ENCODE results near the gene SCYGR7.
A peak's percentile ranks its signal among the peaks of the same experiment; 100 is the strongest.
"Not testable (repeated sequence)": the region's sequence is repeated elsewhere in the genome, so short reads cannot be mapped to it uniquely, and the experiment has no call there.

SCYGR7 gene, protein sequence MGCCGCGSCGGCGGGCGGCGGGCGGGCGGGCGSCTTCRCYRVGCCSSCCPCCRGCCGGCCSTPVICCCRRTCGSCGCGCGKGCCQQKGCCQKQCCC

DNA sequence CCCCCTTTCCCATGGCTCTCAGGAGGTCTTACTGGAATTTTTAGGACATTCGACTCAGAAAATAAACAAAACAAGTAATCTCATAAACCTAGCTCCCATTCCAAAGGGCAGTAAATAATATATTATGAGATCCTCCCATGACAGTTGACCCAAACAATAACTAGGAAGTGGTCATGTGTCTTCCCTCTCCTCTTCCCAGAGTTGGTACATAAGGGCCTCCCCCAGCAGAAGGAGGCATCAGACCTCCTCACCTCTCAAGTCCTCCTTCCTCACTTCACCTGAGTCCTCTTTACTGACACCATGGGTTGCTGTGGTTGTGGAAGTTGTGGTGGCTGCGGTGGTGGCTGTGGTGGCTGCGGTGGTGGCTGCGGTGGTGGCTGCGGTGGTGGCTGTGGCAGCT is at the start of gene SCYGR7:
TSS of gene SCYGR7 (plus strand) at position 301 of the 400 bp plus-strand sequence. CDS start at position 301, 0 bp downstream.
- no peak within 1 kb of the TSS for H3K27ac ChIP-seq
- no peak for DNase-seq (ENCODE audit: low read depth, low spot score)

- no peak for DNase-seq (ENCODE audit: low read depth, low spot score)
- no peak overlapping the region for H3K27ac ChIP-seq
These were observed 43.9 kb upstream of the SCYGR7 start for GRCh38 chr2:227684258-227684657.

- no peak for DNase-seq (ENCODE audit: low read depth, low spot score)
- H3K27ac ChIP-seq, result no peak overlapping the region
These were observed 40.9 kb upstream of the SCYGR7 start for GRCh38 chr2:227687189-227687588.

- no peak overlapping the region for H3K27ac ChIP-seq
- DNase-seq (ENCODE audit: low read depth, low spot score), result no peak
These were observed 31.0 kb upstream of the SCYGR7 start for GRCh38 chr2:227696990-227697679.

DNA sequence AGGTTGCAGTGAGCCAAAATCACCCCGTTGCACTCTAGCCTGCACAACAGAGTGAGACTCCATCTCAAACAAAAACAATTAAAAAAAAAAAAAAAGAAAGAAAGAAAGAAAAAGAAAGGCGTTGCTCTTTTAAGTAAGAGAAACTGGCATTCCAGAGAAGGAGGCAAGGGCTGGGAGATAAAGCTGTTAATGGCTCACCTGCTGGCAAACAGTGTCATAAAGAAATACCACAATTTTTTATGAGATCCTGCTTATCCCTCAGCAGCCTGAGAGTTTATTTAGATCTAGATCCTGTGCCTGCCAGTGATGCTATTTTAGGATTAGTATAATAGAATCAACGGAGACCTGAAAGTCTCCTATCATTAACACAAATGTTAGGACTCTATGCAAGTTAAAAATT is 26.6 kb upstream of the SCYGR7 start:
- no peak for DNase-seq (ENCODE audit: low read depth, low spot score)
- no peak overlapping the region for H3K27ac ChIP-seq

DNA sequence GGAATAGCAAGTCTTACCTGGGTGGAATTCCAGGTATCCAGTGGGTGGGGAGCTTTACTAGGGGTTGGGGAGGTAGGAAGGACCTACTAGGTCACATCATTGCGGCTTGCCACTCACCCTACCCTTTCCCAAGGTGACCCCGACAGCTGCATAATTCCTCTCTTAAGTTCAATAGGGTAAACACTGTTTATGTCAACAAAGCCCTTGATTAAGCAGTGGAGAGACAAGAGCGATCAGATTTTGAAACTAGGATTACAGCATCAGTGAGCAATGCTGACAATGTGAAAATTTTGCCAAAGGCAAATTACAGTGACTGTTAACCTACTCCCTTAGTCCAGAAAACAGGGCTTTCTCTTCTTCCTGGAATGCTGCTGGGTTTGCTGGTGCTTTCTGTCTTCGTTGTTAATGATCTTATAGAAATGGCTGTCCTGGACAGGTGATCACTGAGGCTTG is 24.8 kb upstream of the SCYGR7 start:
- DNase-seq (ENCODE audit: low read depth, low spot score), result peak; percentile 45
- peak overlapping the region; percentile 41 for H3K27ac ChIP-seq

DNA sequence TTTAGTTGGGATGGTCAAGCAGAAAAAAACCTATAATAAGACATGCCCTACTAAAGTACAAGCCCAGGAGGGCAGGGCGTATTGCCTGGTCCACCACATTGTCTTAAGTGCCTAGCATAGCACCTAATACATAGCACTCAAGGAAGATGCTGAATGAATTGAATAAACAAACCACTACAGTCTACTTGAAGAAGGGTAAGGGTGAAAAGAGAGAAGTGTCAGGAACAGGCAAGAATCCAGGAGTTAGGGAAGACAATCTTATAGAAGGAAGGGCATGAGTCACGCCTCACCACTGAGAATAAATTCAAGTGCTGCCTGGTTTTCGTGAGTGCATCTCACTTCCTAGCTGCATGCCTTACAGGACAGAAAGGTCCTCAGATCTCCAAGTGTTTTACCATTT is 24.2 kb upstream of the SCYGR7 start:
- H3K27ac ChIP-seq, result peak overlapping the region; percentile 41
- DNase-seq (ENCODE audit: low read depth, low spot score), result no peak

DNA sequence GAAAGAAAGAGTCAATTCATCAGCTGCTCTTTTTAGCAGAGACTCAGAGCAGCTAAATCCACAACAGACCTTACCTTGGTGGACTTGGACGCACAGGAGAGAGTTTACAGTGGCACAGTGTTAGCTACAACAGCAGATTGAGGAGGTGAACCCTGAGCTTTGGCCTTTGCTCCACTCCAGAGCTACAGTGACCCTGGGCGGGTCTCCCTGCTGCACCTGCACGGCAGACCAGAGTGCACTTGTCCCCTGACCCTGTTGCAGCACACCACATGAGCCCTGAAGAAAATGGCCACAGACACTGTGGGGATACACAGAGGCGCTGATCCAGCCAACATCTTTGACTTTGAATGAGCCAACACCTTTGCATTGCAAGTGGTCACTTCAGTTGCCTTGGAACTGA is 21.3 kb upstream of the SCYGR7 start:
- no peak for DNase-seq (ENCODE audit: low read depth, low spot score)
- no peak overlapping the region for H3K27ac ChIP-seq

GRCh38 chr2:227707390-227707789 is 20.7 kb upstream of the SCYGR7 start:
- no peak overlapping the region for H3K27ac ChIP-seq
- no peak for DNase-seq (ENCODE audit: low read depth, low spot score)

DNA sequence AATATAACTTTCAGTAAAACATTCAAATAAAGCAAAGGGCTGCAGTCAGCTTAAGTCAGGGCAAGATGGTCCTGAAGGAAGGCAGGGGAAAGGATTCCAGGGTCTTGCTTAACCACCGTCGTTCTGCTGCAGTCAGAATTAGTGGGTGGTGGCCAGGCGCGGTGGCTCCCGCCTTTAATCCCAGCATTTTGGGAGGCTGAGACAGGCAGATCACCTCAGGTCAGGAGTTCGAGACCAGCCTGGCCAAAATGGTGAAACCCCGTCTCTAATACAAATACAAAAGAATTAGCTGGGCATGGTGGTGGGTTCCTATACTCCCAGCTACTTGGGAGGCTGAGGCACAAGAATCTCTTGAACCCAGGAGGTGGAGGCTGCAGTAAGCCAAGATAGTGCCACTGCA is 17.1 kb upstream of the SCYGR7 start:
- no peak for DNase-seq (ENCODE audit: low read depth, low spot score)
- H3K27ac ChIP-seq, result no peak overlapping the region

GRCh38 chr2:227713291-227713690 is 14.8 kb upstream of the SCYGR7 start:
- no peak for DNase-seq (ENCODE audit: low read depth, low spot score)
- H3K27ac ChIP-seq, result no peak overlapping the region

DNA sequence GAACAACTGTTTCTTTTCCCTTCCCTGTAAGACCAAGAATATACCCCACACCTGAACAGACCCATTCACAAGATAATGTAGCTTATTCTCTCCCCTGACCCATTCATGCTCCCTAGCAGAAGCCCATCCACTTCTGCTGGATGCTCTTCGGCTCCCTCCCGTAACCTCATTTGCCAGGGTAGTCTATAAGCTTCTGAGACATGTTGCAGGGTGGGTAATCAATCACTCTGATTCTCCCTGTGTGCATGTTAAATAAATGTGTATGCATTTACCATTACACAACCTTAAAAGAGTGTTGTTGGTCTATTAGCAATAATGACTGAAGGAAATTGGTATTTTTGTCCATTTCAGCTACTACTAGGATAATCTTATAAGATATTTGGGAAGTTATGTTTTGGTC is 11.6 kb upstream of the SCYGR7 start:
- no peak overlapping the region for H3K27ac ChIP-seq

GRCh38 chr2:227717687-227718567 is 10.2 kb upstream of the SCYGR7 start, which contains the start of gene SLC19A3:
Gene SLC19A3 (minus strand): TSS chr2:227718028. CDS start chr2:227702318, 15,710 bp downstream.
- no peak for DNase-seq (ENCODE audit: low read depth, low spot score)
- no peak within 1 kb of the TSS for H3K27ac ChIP-seq

More for the DNA sequence above, 11.6 kb upstream of the SCYGR7 start:
- DNase-seq (ENCODE audit: low read depth, low spot score), result no peak

DNA sequence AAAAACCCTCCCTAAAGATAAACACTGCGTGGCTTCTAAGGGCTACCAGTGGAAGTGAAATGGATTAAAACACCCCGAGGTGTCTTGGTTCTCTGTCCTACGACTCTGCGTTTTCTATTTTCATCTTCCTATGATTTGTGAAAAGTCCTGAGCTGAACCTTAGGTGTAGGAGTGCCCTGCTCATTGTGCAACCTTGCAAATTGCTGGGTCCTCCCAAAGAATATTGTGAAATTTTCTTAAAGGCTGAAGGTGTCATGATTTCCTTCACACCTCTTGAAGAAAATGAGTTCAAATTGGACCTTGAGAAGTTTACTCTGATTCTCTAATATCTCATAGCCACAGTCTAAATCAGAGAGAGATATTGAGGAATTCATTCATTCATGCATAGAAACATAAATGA is 8.5 kb upstream of the SCYGR7 start:
- DNase-seq (ENCODE audit: low read depth, low spot score), result no peak
- H3K27ac ChIP-seq, result no peak overlapping the region

DNA sequence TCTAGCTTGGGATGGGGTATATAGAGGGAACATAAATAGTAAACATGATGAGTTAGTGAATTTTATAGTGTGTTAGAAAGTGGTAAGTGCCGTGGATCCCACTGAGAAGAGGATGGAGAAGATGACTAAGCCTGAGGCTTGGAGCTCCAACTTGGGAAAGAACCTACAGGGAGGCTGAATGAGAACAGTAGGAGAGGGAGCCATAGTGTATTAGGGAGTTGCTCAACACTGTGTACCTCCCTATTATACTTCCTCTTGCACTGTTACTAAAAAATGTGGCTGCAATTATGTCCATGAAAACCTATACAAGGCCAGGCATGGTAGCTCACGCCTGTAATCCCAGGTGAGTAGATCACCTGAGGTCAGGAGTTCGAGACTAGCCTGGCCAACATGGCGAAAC is 7.5 kb upstream of the SCYGR7 start:
- no peak overlapping the region for H3K27ac ChIP-seq
- no peak for DNase-seq (ENCODE audit: low read depth, low spot score)

DNA sequence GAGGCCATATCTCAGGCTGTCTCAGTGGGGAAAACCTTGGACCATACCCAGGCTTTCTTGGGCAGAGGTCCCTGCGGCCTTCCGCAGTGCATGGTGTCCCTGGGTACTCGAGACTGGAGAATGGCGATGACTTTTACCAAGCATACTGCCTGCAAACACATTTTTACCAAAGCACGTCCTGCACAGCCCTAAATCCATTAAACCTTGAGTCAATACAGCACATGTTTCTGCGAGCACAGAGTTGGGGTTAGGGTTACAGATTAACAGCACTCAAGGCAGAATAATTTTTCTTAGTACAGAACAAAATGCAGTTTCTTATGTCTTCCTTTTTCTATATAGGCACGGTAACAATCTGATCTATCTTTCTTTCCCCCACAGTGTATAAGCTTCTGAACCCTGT is 5.3 kb upstream of the SCYGR7 start:
- H3K27ac ChIP-seq; DNase-seq (ENCODE audit: low read depth, low spot score): not testable (repeated sequence)

GRCh38 chr2:227724394-227725039 is 3.6 kb upstream of the SCYGR7 start, which contains the start of gene SCYGR6:
Gene SCYGR6 (minus strand): TSS chr2:227724757. CDS start chr2:227724757, 0 bp downstream.
- no peak for DNase-seq (ENCODE audit: low read depth, low spot score)
- H3K27ac ChIP-seq, result no peak within 1 kb of the TSS

DNA sequence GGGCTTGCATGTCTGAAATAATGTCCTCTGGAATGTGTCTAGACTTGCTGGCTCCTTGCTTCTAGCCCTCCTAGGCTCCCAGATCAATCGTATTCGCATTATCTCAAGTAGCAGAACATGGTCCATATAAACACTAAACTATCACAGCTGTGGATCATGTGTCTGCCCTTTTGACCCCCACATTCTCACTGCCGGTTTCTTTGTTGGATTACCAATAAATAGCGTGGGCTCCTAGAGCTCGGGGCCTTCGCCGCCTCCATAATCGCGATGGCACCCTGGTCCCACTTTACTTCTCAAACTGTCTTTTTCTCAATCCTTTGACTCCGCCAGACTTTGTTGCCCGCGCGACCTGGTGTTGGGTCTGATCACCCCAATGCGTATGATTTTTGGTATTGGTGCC is 11.2 kb downstream of the SCYGR7 start:
- no peak overlapping the region for H3K27ac ChIP-seq
- no peak for DNase-seq (ENCODE audit: low read depth, low spot score)

DNA sequence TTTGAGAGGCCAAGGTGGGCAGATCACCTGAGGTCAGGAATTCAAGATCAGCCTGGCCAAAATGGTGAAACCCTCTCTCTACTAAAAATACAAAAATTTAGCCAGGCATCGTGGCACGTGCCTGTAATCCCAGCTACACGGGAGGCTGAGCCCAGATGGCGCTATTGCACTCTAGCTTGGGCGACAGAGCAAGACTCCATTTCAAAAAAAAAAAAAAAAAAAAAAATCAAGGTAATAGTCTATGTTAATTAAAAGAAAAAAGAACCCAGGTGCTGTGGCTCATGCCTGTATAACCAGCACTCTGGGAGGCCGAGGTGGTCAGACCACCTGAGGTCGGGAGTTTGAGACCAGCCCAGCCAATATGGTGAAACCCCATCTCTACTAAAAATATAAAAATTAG is 12.6 kb downstream of the SCYGR7 start:
- not testable (repeated sequence) for DNase-seq (ENCODE audit: low read depth, low spot score); H3K27ac ChIP-seq

GRCh38 chr2:227745594-227745993 is 17.5 kb downstream of the SCYGR7 start, which contains the start of gene SCYGR8:
Gene SCYGR8 (plus strand): TSS chr2:227745894. CDS start chr2:227745894, 0 bp downstream.
- no peak for DNase-seq (ENCODE audit: low read depth, low spot score)
- no peak within 1 kb of the TSS for H3K27ac ChIP-seq

Data from epithelial cell of prostate (primary cell).